Tibial nerve (tissue), 4 donors: ENCODE measurements around the gene BPI. TPM values are rescaled to one million over a fixed set of nuclear protein-coding genes. Genes with fewer than 3 reads are reported as not detected.

ENCODE experiments used
- DNase-seq, 2 donors: peaks; one replicate each; pipeline ENCODE4 v3.0.0-alpha.2; 2019; ENCODE audit warnings: low spot score in 2 of 2
- H3K27ac ChIP-seq, 4 donors: fragments of 200-600 bp; sonication (generic) in 3 of 4; one replicate each; pipeline ENCODE4 v1.5.1; 2017 to 2019; ENCODE audit warnings: mild to moderate bottlenecking in 1 of 4
- H3K27me3 ChIP-seq, 2 donors: fragments of 200-600 bp; sonication (generic) in 1 of 2; one replicate each; pipeline versions ENCODE4 v1.5.1 to v1.6.0; 2017 to 2019
- H3K36me3 ChIP-seq, 3 donors: fragments of 200-600 bp; sonication (generic); one replicate each; pipeline ENCODE4 v1.5.1; 2018 to 2019
- H3K4me1 ChIP-seq, 4 donors: fragments of 200-600 bp; sonication (generic) in 3 of 4; one replicate each; pipeline ENCODE4 v1.5.1; 2017 to 2019
- H3K4me3 ChIP-seq, 4 donors: fragments of 200-600 bp; sonication (generic) in 3 of 4; one replicate each; pipeline ENCODE4 v1.5.1; 2017 to 2019; ENCODE audit warnings: mild to moderate bottlenecking in 1 of 4, moderate library complexity in 1 of 4
- H3K9me3 ChIP-seq, 4 donors: fragments of 200-600 bp; sonication (generic) in 3 of 4; one replicate each; pipeline ENCODE4 v1.5.1; 2017 to 2019
- EP300 ChIP-seq, 2 donors: sonication (generic); formaldehyde crosslinking; IDR thresholded peaks; one replicate each; pipeline ENCODE4 v1.6.1; 2017; ENCODE audit warnings: antibody characterized with exemption in 2 of 2, mild to moderate bottlenecking in 1 of 2
- POLR2A ChIP-seq, 2 donors: fragments of 450-650 bp; IDR thresholded peaks; one replicate each; pipeline ENCODE4 v1.6.1; 2017; ENCODE audit warnings: antibody characterized with exemption in 2 of 2, mild to moderate bottlenecking in 2 of 2, moderate library complexity in 2 of 2
- WGBS, 2 donors: methylation state at CpG; one replicate each; pipeline ENCODE4 v1.1.5; 2018; 5-methylcytosine and 5-hydroxymethylcytosine counted together
- total RNA-seq, 4 donors: library from RNA; depleted of rRNA; stranded (reverse); fragments of >200 nt; gene quantifications; one replicate each; pipeline ENCODE4 v1.1.0, GENCODE V29; 2016
- TF ChIP-seq, protein P1 (sequence below), 5 experiments: fragments of 200-600 bp in 3 of 5; fragments of 450-650 bp in 2 of 5; sonication (generic) in 3 of 5; IDR thresholded peaks; one replicate each; pipeline ENCODE4 v1.5.1; 2016 to 2019; ENCODE audit warnings: antibody characterized with exemption in 5 of 5, mild to moderate bottlenecking in 3 of 5, moderate library complexity in 2 of 5

The BPI gene
- total RNA-seq, 4 donors from 2014 or later: 0.84 TPM; not detected in 3

- peaks cover 0 to 46% (median 13%) of the 10 kb centered on the region in 4 donors for H3K4me1 ChIP-seq
- H3K27me3 ChIP-seq: no peaks in the 10 kb centered on the region
- no peaks in the 10 kb centered on the region for H3K36me3 ChIP-seq
- H3K27ac ChIP-seq: no peak overlapping the region
- H3K9me3 ChIP-seq: no peaks in the 10 kb centered on the region
- no peak for DNase-seq
- TF ChIP-seq, protein P1, sequence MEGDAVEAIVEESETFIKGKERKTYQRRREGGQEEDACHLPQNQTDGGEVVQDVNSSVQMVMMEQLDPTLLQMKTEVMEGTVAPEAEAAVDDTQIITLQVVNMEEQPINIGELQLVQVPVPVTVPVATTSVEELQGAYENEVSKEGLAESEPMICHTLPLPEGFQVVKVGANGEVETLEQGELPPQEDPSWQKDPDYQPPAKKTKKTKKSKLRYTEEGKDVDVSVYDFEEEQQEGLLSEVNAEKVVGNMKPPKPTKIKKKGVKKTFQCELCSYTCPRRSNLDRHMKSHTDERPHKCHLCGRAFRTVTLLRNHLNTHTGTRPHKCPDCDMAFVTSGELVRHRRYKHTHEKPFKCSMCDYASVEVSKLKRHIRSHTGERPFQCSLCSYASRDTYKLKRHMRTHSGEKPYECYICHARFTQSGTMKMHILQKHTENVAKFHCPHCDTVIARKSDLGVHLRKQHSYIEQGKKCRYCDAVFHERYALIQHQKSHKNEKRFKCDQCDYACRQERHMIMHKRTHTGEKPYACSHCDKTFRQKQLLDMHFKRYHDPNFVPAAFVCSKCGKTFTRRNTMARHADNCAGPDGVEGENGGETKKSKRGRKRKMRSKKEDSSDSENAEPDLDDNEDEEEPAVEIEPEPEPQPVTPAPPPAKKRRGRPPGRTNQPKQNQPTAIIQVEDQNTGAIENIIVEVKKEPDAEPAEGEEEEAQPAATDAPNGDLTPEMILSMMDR (IDR thresholded peaks at IDR 0.05): no peak
- TF ChIP-seq POLR2A (IDR thresholded peaks at IDR 0.05) (no peak), EP300 (IDR thresholded peaks at IDR 0.05) (no peak)
- no peak overlapping the region for H3K4me3 ChIP-seq
- 56 to 64% methylated on average over 3 of the region's 3 CpGs for WGBS, 2 donors
Measured at GRCh38 chr20:38291966-38292365, 12.0 kb upstream of the BPI start.

- TF ChIP-seq EP300 (IDR thresholded peaks at IDR 0.05) (no peak), POLR2A (IDR thresholded peaks at IDR 0.05) (no peak)
- TF ChIP-seq, protein P1 (IDR thresholded peaks at IDR 0.05): no peak
- Histone ChIP-seq H3K4me1 (peaks cover 0 to 37% (median 2%) of the 10 kb centered on the region in 4 donors), H3K4me3 (no peak overlapping the region), H3K27ac (peak overlapping the region in 1 of 4 donors; percentile 46), H3K27me3 (no peaks in the 10 kb centered on the region), H3K9me3 (no peaks in the 10 kb centered on the region), H3K36me3 (no peaks in the 10 kb centered on the region)
- no peak for DNase-seq
- WGBS, 2 donors: 37 to 39% methylated on average over 7 of the region's 7 CpGs
Measured at GRCh38 chr20:38293491-38294065, 10.4 kb upstream of the BPI start.

GRCh38 chr20:38294076-38294591 is 9.8 kb upstream of the BPI start:
- 88 to 90% methylated on average over 11 of the region's 11 CpGs for WGBS, 2 donors

DNA sequence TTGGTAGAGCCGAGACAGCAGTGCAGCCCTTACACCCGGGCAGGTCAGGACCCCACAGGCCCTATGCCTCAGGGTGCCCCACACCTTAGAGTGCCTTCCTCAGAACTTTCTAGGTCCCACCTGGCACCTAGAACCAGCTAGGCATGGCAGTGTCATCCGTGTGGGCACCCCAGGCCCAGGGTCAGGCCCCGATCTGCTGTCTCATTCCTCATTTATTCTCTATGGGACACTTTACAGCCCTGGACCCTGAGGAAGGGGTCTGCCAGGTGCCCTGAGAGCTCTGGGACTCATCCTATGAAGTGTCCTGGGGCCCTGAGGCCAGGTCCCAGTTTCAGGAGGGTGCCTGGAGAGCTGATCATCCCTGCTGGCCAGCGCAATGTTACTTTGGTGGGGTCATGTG is 8.1 kb upstream of the BPI start:
- DNase-seq: no peak
- H3K27me3 ChIP-seq: no peaks in the 10 kb centered on the region
- WGBS, 2 donors: 88 to 92% methylated on average over 4 to 5 of the region's 5 CpGs

More at GRCh38 chr20:38294076-38294591, 9.8 kb upstream of the BPI start:
- TF ChIP-seq, protein P1 (IDR thresholded peaks at IDR 0.05): no peak
- TF ChIP-seq POLR2A (IDR thresholded peaks at IDR 0.05) (no peak), EP300 (IDR thresholded peaks at IDR 0.05) (no peak)
- DNase-seq: no peak
- H3K27me3 ChIP-seq: no peaks in the 10 kb centered on the region
- H3K9me3 ChIP-seq: no peaks in the 10 kb centered on the region
- H3K27ac ChIP-seq: peak overlapping the region in 1 of 4 donors; percentile 46
- H3K4me1 ChIP-seq: peaks cover 0 to 41% (median 6%) of the 10 kb centered on the region in 4 donors
- H3K36me3 ChIP-seq: no peaks in the 10 kb centered on the region
- H3K4me3 ChIP-seq: no peak overlapping the region

DNA sequence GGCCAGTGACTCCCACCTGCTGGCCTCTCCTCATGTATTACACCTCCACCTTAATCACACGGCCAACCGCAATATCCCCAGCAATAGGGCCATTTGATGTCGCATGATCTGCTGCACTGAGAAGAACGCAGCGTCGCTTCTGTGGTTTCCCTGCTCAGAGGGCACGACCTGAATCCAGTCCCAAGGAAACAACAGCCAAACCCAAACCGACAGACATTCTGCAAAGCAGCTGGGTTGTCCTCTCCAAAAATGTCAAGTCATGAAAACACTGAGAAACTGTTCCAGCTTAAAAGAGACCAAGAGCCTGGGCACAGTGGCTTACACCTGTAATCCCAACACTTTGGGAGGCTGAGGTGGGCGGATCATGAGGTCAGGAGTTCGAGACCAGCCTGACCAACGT is 7.5 kb upstream of the BPI start:
- peaks cover 0 to 43% (median 11%) of the 10 kb centered on the region in 4 donors for H3K4me1 ChIP-seq
- H3K27ac ChIP-seq: no peak overlapping the region
- H3K36me3 ChIP-seq: no peaks in the 10 kb centered on the region
- no peak for DNase-seq
- H3K4me3 ChIP-seq: no peak overlapping the region
- H3K9me3 ChIP-seq: no peaks in the 10 kb centered on the region
- TF ChIP-seq, protein P1 (IDR thresholded peaks at IDR 0.05): no peak
- TF ChIP-seq EP300 (IDR thresholded peaks at IDR 0.05) (no peak), POLR2A (IDR thresholded peaks at IDR 0.05) (no peak)
- WGBS, 2 donors: 55 to 70% methylated on average over 11 of the region's 11 CpGs
- no peaks in the 10 kb centered on the region for H3K27me3 ChIP-seq

More for the DNA sequence above, 8.1 kb upstream of the BPI start:
- H3K4me1 ChIP-seq: peaks cover 0 to 49% (median 11%) of the 10 kb centered on the region in 4 donors
- no peaks in the 10 kb centered on the region for H3K9me3 ChIP-seq
- no peak for TF ChIP-seq POLR2A (IDR thresholded peaks at IDR 0.05)
- TF ChIP-seq EP300 (IDR thresholded peaks at IDR 0.05): no peak
- TF ChIP-seq, protein P1 (IDR thresholded peaks at IDR 0.05): no peak
- H3K4me3 ChIP-seq: no peak overlapping the region
- H3K27ac ChIP-seq: no peak overlapping the region
- H3K36me3 ChIP-seq: no peaks in the 10 kb centered on the region
